ENCODE results near the gene DRD5.
"Not testable (repeated sequence)": the region's sequence is repeated elsewhere in the genome, so short reads cannot be mapped to it uniquely, and the experiment has no call there.

DRD5 gene

GRCh38 chr4:9781343-9782135, at the start of gene DRD5:
TSS of gene DRD5 (plus strand) at chr4:9781634. CDS start at chr4:9782030, 396 bp downstream.
- no peaks in the 10 kb centered on the region for H3K27me3 ChIP-seq (ENCODE audit: low read depth)
- H3K4me1 ChIP-seq = no peaks in the 10 kb centered on the region
- in situ Hi-C loops (cut with MboI; ENCODE audit: low sequenced_read_pairs) = no loop called here
- no peak within 1 kb of the TSS for H3K4me3 ChIP-seq
- no peaks in the 10 kb centered on the region for H3K36me3 ChIP-seq (replicated peaks)
- DNase-seq (ENCODE audit: low spot score in 2 of 2) = no peak
- no peaks in the 10 kb centered on the region for H3K9me3 ChIP-seq

- H3K27me3 ChIP-seq (ENCODE audit: low read depth); H3K9me3 ChIP-seq; H3K4me1 ChIP-seq; in situ Hi-C loops (cut with MboI; ENCODE audit: low sequenced_read_pairs); H3K36me3 ChIP-seq (replicated peaks); H3K4me3 ChIP-seq: not testable (repeated sequence)
- DNase-seq (ENCODE audit: low spot score in 2 of 2) = peak; percentile 52 to 70
Observed at GRCh38 chr4:9732256-9732655, 49.2 kb upstream of the DRD5 start.

- Histone ChIP-seq H3K9me3 (no peaks in the 10 kb centered on the region), H3K4me1 (peaks cover 4% of the 10 kb centered on the region), H3K36me3 (replicated peaks) (no peaks in the 10 kb centered on the region), H3K27me3 (ENCODE audit: low read depth) (no peaks in the 10 kb centered on the region), H3K4me3 (no peak overlapping the region)
- in situ Hi-C loops (cut with MboI; ENCODE audit: low sequenced_read_pairs) = no loop called here
- no peak for DNase-seq (ENCODE audit: low spot score in 2 of 2)
Observed at GRCh38 chr4:9735515-9735914, 45.9 kb upstream of the DRD5 start.

GRCh38 chr4:9737280-9737679, 44.2 kb upstream of the DRD5 start:
- H3K36me3 ChIP-seq (replicated peaks); H3K4me1 ChIP-seq; H3K4me3 ChIP-seq; H3K9me3 ChIP-seq; DNase-seq (ENCODE audit: low spot score in 2 of 2); H3K27me3 ChIP-seq (ENCODE audit: low read depth); in situ Hi-C loops (cut with MboI; ENCODE audit: low sequenced_read_pairs): not testable (repeated sequence)

- H3K27me3 ChIP-seq (ENCODE audit: low read depth); H3K36me3 ChIP-seq (replicated peaks); H3K4me3 ChIP-seq; H3K4me1 ChIP-seq; DNase-seq (ENCODE audit: low spot score in 2 of 2); in situ Hi-C loops (cut with MboI; ENCODE audit: low sequenced_read_pairs); H3K9me3 ChIP-seq: not testable (repeated sequence)
Observed at GRCh38 chr4:9743789-9744188, 37.6 kb upstream of the DRD5 start.

- no peaks in the 10 kb centered on the region for H3K36me3 ChIP-seq (replicated peaks)
- H3K9me3 ChIP-seq = no peaks in the 10 kb centered on the region
- no peak overlapping the region for H3K4me3 ChIP-seq
- no peak for DNase-seq (ENCODE audit: low spot score in 2 of 2)
- no peaks in the 10 kb centered on the region for H3K27me3 ChIP-seq (ENCODE audit: low read depth)
- no peaks in the 10 kb centered on the region for H3K4me1 ChIP-seq
- in situ Hi-C loops (cut with MboI; ENCODE audit: low sequenced_read_pairs) = no loop called here
Observed at GRCh38 chr4:9745782-9746181, 35.7 kb upstream of the DRD5 start.

- H3K4me1 ChIP-seq = no peaks in the 10 kb centered on the region
- in situ Hi-C loops (cut with MboI; ENCODE audit: low sequenced_read_pairs) = no loop called here
Observed at GRCh38 chr4:9758641-9759317, 22.7 kb upstream of the DRD5 start.

GRCh38 chr4:9762823-9763475, 18.5 kb upstream of the DRD5 start:
- Histone ChIP-seq H3K9me3 (no peaks in the 10 kb centered on the region), H3K27me3 (ENCODE audit: low read depth) (no peaks in the 10 kb centered on the region), H3K36me3 (replicated peaks) (no peaks in the 10 kb centered on the region), H3K4me3 (no peak overlapping the region), H3K4me1 (no peaks in the 10 kb centered on the region)
- DNase-seq (ENCODE audit: low spot score in 2 of 2) = peak; percentile 52 to 61
- in situ Hi-C loops (cut with MboI; ENCODE audit: low sequenced_read_pairs) = loop anchor here (10.0 kb wide), 1 partner anchor 252 kb away; no protein-coding TSS in a partner anchor

More at GRCh38 chr4:9758641-9759317, 22.7 kb upstream of the DRD5 start:
- DNase-seq (ENCODE audit: low spot score in 2 of 2) = no peak
- Histone ChIP-seq H3K27me3 (ENCODE audit: low read depth) (no peaks in the 10 kb centered on the region), H3K36me3 (replicated peaks) (no peaks in the 10 kb centered on the region), H3K4me3 (no peak overlapping the region), H3K9me3 (no peaks in the 10 kb centered on the region)

GRCh38 chr4:9764155-9764696, 17.2 kb upstream of the DRD5 start:
- no peaks in the 10 kb centered on the region for H3K9me3 ChIP-seq
- no peak overlapping the region for H3K4me3 ChIP-seq
- peak in 1 of 2 experiments; percentile 14 for DNase-seq (ENCODE audit: low spot score in 2 of 2)
- no peaks in the 10 kb centered on the region for H3K36me3 ChIP-seq (replicated peaks)
- in situ Hi-C loops (cut with MboI; ENCODE audit: low sequenced_read_pairs) = loop anchor here (10.0 kb wide), 1 partner anchor 251 kb away; no protein-coding TSS in a partner anchor
- no peaks in the 10 kb centered on the region for H3K4me1 ChIP-seq
- no peaks in the 10 kb centered on the region for H3K27me3 ChIP-seq (ENCODE audit: low read depth)

GRCh38 chr4:9765091-9765490, 16.3 kb upstream of the DRD5 start:
- H3K4me1 ChIP-seq = no peaks in the 10 kb centered on the region
- in situ Hi-C loops (cut with MboI; ENCODE audit: low sequenced_read_pairs) = loop anchor here (10.0 kb wide), 1 partner anchor 250 kb away; no protein-coding TSS in a partner anchor
- peak in 1 of 2 experiments; percentile 37 for DNase-seq (ENCODE audit: low spot score in 2 of 2)
- no peak overlapping the region for H3K4me3 ChIP-seq
- no peaks in the 10 kb centered on the region for H3K27me3 ChIP-seq (ENCODE audit: low read depth)
- H3K9me3 ChIP-seq = no peaks in the 10 kb centered on the region
- no peaks in the 10 kb centered on the region for H3K36me3 ChIP-seq (replicated peaks)

- no peak for DNase-seq (ENCODE audit: low spot score in 2 of 2)
- H3K4me3 ChIP-seq = no peak overlapping the region
- no peaks in the 10 kb centered on the region for H3K36me3 ChIP-seq (replicated peaks)
- H3K4me1 ChIP-seq = no peaks in the 10 kb centered on the region
- in situ Hi-C loops (cut with MboI; ENCODE audit: low sequenced_read_pairs) = loop anchor here (10.0 kb wide), 1 partner anchor 245 kb away; no protein-coding TSS in a partner anchor
- no peaks in the 10 kb centered on the region for H3K27me3 ChIP-seq (ENCODE audit: low read depth)
- no peaks in the 10 kb centered on the region for H3K9me3 ChIP-seq
Observed at GRCh38 chr4:9769321-9769720, 12.1 kb upstream of the DRD5 start.

- no peaks in the 10 kb centered on the region for H3K27me3 ChIP-seq (ENCODE audit: low read depth)
- in situ Hi-C loops (cut with MboI; ENCODE audit: low sequenced_read_pairs) = no loop called here
- no peak for DNase-seq (ENCODE audit: low spot score in 2 of 2)
- H3K4me1 ChIP-seq = no peaks in the 10 kb centered on the region
- no peak overlapping the region for H3K4me3 ChIP-seq
- H3K36me3 ChIP-seq (replicated peaks) = no peaks in the 10 kb centered on the region
- H3K9me3 ChIP-seq = no peaks in the 10 kb centered on the region
Observed at GRCh38 chr4:9771034-9771433, 10.4 kb upstream of the DRD5 start.

- Histone ChIP-seq H3K4me1 (no peaks in the 10 kb centered on the region), H3K4me3 (no peak overlapping the region), H3K36me3 (replicated peaks) (no peaks in the 10 kb centered on the region), H3K9me3 (no peaks in the 10 kb centered on the region), H3K27me3 (ENCODE audit: low read depth) (no peaks in the 10 kb centered on the region)
- no peak for DNase-seq (ENCODE audit: low spot score in 2 of 2)
- in situ Hi-C loops (cut with MboI; ENCODE audit: low sequenced_read_pairs) = no loop called here
Observed at GRCh38 chr4:9773471-9773870, 8.0 kb upstream of the DRD5 start.

- DNase-seq (ENCODE audit: low spot score in 2 of 2) = no peak
- Histone ChIP-seq H3K9me3 (no peaks in the 10 kb centered on the region), H3K36me3 (replicated peaks) (no peaks in the 10 kb centered on the region), H3K4me1 (no peaks in the 10 kb centered on the region), H3K4me3 (no peak overlapping the region), H3K27me3 (ENCODE audit: low read depth) (no peaks in the 10 kb centered on the region)
- in situ Hi-C loops (cut with MboI; ENCODE audit: low sequenced_read_pairs) = no loop called here
Observed at GRCh38 chr4:9782136-9782436, 652 bp downstream of the DRD5 start.

Measured in HAP-1 (cell line).